ENCODE data around the gene URM1.

DNA sequence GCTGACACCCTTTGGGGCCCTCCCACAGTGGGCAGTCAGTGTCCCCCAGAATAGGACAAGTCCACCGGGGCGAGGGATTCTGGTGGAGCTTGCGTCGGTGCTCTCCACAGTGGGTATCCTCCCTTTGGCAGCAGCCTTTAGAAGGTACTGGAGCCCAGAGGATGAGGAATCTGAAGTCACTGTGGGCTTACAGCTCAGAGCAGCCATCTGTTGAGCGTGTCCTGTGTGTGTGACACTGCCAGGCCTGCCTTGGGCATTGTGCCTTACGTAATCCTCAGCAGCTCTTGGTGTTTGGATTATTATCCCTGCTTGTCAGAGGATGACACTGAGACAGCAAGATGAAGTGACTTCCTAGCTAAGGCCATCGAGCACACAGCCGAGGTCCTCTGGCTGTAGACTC lies 12.6 kb downstream of the URM1 start:
- no peak for TF ChIP-seq POLR2AphosphoS5 (IDR thresholded peaks at IDR 0.05; ENCODE audit: low read depth, low read length)
- TF ChIP-seq, protein P1, sequence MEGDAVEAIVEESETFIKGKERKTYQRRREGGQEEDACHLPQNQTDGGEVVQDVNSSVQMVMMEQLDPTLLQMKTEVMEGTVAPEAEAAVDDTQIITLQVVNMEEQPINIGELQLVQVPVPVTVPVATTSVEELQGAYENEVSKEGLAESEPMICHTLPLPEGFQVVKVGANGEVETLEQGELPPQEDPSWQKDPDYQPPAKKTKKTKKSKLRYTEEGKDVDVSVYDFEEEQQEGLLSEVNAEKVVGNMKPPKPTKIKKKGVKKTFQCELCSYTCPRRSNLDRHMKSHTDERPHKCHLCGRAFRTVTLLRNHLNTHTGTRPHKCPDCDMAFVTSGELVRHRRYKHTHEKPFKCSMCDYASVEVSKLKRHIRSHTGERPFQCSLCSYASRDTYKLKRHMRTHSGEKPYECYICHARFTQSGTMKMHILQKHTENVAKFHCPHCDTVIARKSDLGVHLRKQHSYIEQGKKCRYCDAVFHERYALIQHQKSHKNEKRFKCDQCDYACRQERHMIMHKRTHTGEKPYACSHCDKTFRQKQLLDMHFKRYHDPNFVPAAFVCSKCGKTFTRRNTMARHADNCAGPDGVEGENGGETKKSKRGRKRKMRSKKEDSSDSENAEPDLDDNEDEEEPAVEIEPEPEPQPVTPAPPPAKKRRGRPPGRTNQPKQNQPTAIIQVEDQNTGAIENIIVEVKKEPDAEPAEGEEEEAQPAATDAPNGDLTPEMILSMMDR (IDR thresholded peaks at IDR 0.05), result no peak
- TF ChIP-seq, protein P2, sequence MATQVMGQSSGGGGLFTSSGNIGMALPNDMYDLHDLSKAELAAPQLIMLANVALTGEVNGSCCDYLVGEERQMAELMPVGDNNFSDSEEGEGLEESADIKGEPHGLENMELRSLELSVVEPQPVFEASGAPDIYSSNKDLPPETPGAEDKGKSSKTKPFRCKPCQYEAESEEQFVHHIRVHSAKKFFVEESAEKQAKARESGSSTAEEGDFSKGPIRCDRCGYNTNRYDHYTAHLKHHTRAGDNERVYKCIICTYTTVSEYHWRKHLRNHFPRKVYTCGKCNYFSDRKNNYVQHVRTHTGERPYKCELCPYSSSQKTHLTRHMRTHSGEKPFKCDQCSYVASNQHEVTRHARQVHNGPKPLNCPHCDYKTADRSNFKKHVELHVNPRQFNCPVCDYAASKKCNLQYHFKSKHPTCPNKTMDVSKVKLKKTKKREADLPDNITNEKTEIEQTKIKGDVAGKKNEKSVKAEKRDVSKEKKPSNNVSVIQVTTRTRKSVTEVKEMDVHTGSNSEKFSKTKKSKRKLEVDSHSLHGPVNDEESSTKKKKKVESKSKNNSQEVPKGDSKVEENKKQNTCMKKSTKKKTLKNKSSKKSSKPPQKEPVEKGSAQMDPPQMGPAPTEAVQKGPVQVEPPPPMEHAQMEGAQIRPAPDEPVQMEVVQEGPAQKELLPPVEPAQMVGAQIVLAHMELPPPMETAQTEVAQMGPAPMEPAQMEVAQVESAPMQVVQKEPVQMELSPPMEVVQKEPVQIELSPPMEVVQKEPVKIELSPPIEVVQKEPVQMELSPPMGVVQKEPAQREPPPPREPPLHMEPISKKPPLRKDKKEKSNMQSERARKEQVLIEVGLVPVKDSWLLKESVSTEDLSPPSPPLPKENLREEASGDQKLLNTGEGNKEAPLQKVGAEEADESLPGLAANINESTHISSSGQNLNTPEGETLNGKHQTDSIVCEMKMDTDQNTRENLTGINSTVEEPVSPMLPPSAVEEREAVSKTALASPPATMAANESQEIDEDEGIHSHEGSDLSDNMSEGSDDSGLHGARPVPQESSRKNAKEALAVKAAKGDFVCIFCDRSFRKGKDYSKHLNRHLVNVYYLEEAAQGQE (IDR thresholded peaks at IDR 0.05; ENCODE audit: insufficient read depth in 1 of 2, low read depth in 2 of 2, low read length in 1 of 2), result no peak

Data from Panc1 (cell line).